H9 (cell line): ENCODE results near the gene ENG. TPM values are rescaled to one million over a fixed set of nuclear protein-coding genes. Genes with fewer than 3 reads are reported as not detected.

ENCODE experiments used
- DNase-seq: peaks from one replicate; pipeline ENCODE4 v3.0.0-alpha.2; 2017
- H2AFZ ChIP-seq: one replicate; pipeline ENCODE4 v1.6.1; 2013; ENCODE audit warnings: mild to moderate bottlenecking, low read length, control low read depth, moderate library complexity
- H2AK5ac ChIP-seq: 2 replicates; pipeline ENCODE4 v1.6.1; 2013; ENCODE audit warnings: low read length, control low read depth, mixed read lengths; ENCODE audit not compliant: insufficient read length
- H2BK120ac ChIP-seq: one replicate; pipeline ENCODE4 v1.6.1; 2013; ENCODE audit warnings: low read depth, mild to moderate bottlenecking, low read length, control low read depth, inconsistent platforms; ENCODE audit not compliant: poor library complexity, severe bottlenecking
- H2BK12ac ChIP-seq: 2 replicates; pipeline ENCODE4 v1.6.1; 2013; ENCODE audit warnings: low read length, control low read depth, mixed read lengths, low read depth; ENCODE audit not compliant: insufficient read length
- H2BK15ac ChIP-seq: 2 replicates; pipeline ENCODE4 v1.6.1; 2013; ENCODE audit warnings: low read depth, low read length, control low read depth
- H2BK20ac ChIP-seq: one replicate; pipeline ENCODE4 v1.6.1; 2013; ENCODE audit warnings: low read depth, mild to moderate bottlenecking, low read length, control low read depth, inconsistent platforms; ENCODE audit not compliant: poor library complexity, severe bottlenecking
- H2BK5ac ChIP-seq: 2 replicates; pipeline ENCODE4 v1.6.1; 2013; ENCODE audit warnings: low read length, control low read depth, mixed read lengths; ENCODE audit not compliant: insufficient read length
- H3K14ac ChIP-seq: 2 replicates; pipeline ENCODE4 v1.6.1; 2013; ENCODE audit warnings: low read length, control low read depth; ENCODE audit not compliant: insufficient read depth
- H3K18ac ChIP-seq: 2 replicates; pipeline ENCODE4 v1.6.1; 2013; ENCODE audit warnings: low read depth, mild to moderate bottlenecking, mixed read lengths, low read length, control low read depth; ENCODE audit not compliant: insufficient read length
- H3K23ac ChIP-seq: 2 replicates; pipeline ENCODE4 v1.6.1; 2013; ENCODE audit warnings: low read length, control low read depth, mixed read lengths, low read depth; ENCODE audit not compliant: insufficient read length
- H3K23me2 ChIP-seq: 2 replicates; pipeline ENCODE4 v1.6.1; 2013; ENCODE audit warnings: low read depth, mild to moderate bottlenecking, mixed read lengths, low read length, control low read depth; ENCODE audit not compliant: insufficient read length, poor library complexity, severe bottlenecking
- H3K27ac ChIP-seq: 2 replicates; pipeline ENCODE4 v1.5.1; 2013; ENCODE audit warnings: low read length, control low read depth, mixed read lengths, low read depth; ENCODE audit not compliant: insufficient read length
- H3K27me3 ChIP-seq: 2 replicates; pipeline ENCODE4 v1.6.1; 2013; ENCODE audit warnings: low read length, control low read depth, inconsistent platforms; ENCODE audit not compliant: insufficient read depth
- H3K4ac ChIP-seq: 2 replicates; pipeline ENCODE4 v1.6.1; 2013; ENCODE audit warnings: low read depth, mild to moderate bottlenecking, control low read depth, inconsistent platforms, low read length, moderate library complexity
- H3K4me1 ChIP-seq: 2 replicates; pipeline ENCODE4 v1.6.1; 2013; ENCODE audit warnings: low read length, control low read depth, inconsistent platforms; ENCODE audit not compliant: insufficient read depth
- H3K4me2 ChIP-seq: 2 replicates; pipeline ENCODE4 v1.6.1; 2013; ENCODE audit warnings: low read length, control low read depth, mixed read lengths; ENCODE audit not compliant: insufficient read length, insufficient read depth
- H3K56ac ChIP-seq: 2 replicates; pipeline ENCODE4 v1.6.1; 2013; ENCODE audit warnings: low read depth, mild to moderate bottlenecking, mixed read lengths, low read length, control low read depth; ENCODE audit not compliant: insufficient read length
- H3K79me1 ChIP-seq: 2 replicates; pipeline ENCODE4 v1.6.1; 2013; ENCODE audit warnings: low read depth, mild to moderate bottlenecking, moderate library complexity, low read length, control low read depth, inconsistent platforms; ENCODE audit not compliant: insufficient read depth, poor library complexity, severe bottlenecking
- H3K79me2 ChIP-seq: 2 replicates; pipeline ENCODE4 v1.6.1; 2013; ENCODE audit warnings: low read length, control low read depth, inconsistent platforms; ENCODE audit not compliant: insufficient read depth
- H3K9ac ChIP-seq: 2 replicates; pipeline ENCODE4 v1.6.1; 2013; ENCODE audit warnings: low read length, control low read depth, mixed read lengths; ENCODE audit not compliant: insufficient read length; ENCODE audit errors: extremely low read depth
- H3K9me3 ChIP-seq: one replicate; pipeline ENCODE4 v1.6.1; 2013; ENCODE audit warnings: low read depth, low read length, inconsistent platforms; ENCODE audit not compliant: control insufficient read depth
- H3T11ph ChIP-seq: one replicate; pipeline ENCODE4 v1.6.1; 2013; ENCODE audit warnings: mild to moderate bottlenecking, low read length, control low read depth, inconsistent platforms
- H4K20me1 ChIP-seq: one replicate; pipeline ENCODE4 v1.6.1; 2013; ENCODE audit not compliant: control insufficient read depth, insufficient read length, insufficient read depth
- H4K5ac ChIP-seq: 2 replicates; pipeline ENCODE4 v1.6.1; 2013; ENCODE audit warnings: low read depth, mild to moderate bottlenecking, mixed read lengths, low read length, control low read depth; ENCODE audit not compliant: insufficient read length
- H4K8ac ChIP-seq: replicated peaks from 2 replicates; pipeline ENCODE4 v1.6.1; 2013; ENCODE audit warnings: low read length, control low read depth, mixed read lengths, low read depth; ENCODE audit not compliant: insufficient read length
- H4K91ac ChIP-seq: 2 replicates; pipeline ENCODE4 v1.6.1; 2013; ENCODE audit warnings: low read depth, mild to moderate bottlenecking, moderate library complexity, mixed read lengths, low read length, control low read depth; ENCODE audit not compliant: insufficient read length
- H3K27ac Mint-ChIP-seq, 3 experiments: 2 replicates in 2 of 3; 3 replicates in 1 of 3; pipeline ENCODE4 v1.8.0; 2020 to 2021; ENCODE audit warnings: mixed read lengths in 3 of 3, mild to moderate bottlenecking in 1 of 3, moderate library complexity in 1 of 3
- H3K27me3 Mint-ChIP-seq: 2 replicates; pipeline ENCODE4 v1.8.0; 2021; ENCODE audit warnings: low read depth, mild to moderate bottlenecking, moderate library complexity, mixed read lengths
- H3K36me3 Mint-ChIP-seq, 3 experiments: 2 replicates in 2 of 3; 3 replicates in 1 of 3; pipeline ENCODE4 v1.8.0; 2020 to 2021; ENCODE audit warnings: low read depth in 3 of 3, mixed read lengths in 3 of 3; ENCODE audit not compliant: insufficient read depth in 1 of 3
- H3K4me1 Mint-ChIP-seq, 2 experiments: 2 replicates each; pipeline ENCODE4 v1.8.0; 2020; ENCODE audit warnings: mixed read lengths in 2 of 2
- H3K4me3 Mint-ChIP-seq, 2 experiments: 2 replicates in 1 of 2; 3 replicates in 1 of 2; pipeline ENCODE4 v1.8.0; 2020 to 2021; ENCODE audit warnings: mild to moderate bottlenecking in 2 of 2, mixed read lengths in 2 of 2, moderate library complexity in 1 of 2
- H3K9me3 Mint-ChIP-seq, 2 experiments: 2 replicates in 1 of 2; 3 replicates in 1 of 2; pipeline ENCODE4 v1.8.0; 2020; ENCODE audit warnings: mild to moderate bottlenecking in 2 of 2, mixed read lengths in 2 of 2, moderate library complexity in 1 of 2
- CTCF ChIP-seq: fragments of 200-600 bp; sonication (generic); conservative IDR thresholded peaks from 3 replicates; pipeline ENCODE4 v1.8.0; 2021; ENCODE audit warnings: antibody characterized with exemption, mild to moderate bottlenecking
- WGBS: extraction: QIAGEN DNeasy Blood & Tissue Kit; methylation state at CpG from one replicate; pipeline ENCODE4 v1.1.7; 2013; ENCODE audit warnings: missing lambda C conversion rate, low lambda C conversion rate, mixed read lengths; ENCODE audit not compliant: insufficient read length; ENCODE audit errors: extremely low coverage; 5-methylcytosine and 5-hydroxymethylcytosine counted together
- total RNA-seq: library from RNA; stranded (reverse); gene quantifications from 2 replicates; pipeline ENCODE4 v1.2.1, GENCODE V29; 2021

Gene ENG
- total RNA-seq, 1 experiment from 2014 or later, result 2.1 TPM

- Mint-ChIP-seq H3K27ac (peak overlapping the region; percentile 13 to 54 (median 23); a peak in 2 of 7 replicates), H3K36me3 (peaks cover 0 to 13% (median 0%) of the 10 kb centered on the region in 3 experiments; a peak in 3 of 7 replicates), H3K9me3 (no peaks in the 10 kb centered on the region), H3K27me3 (no peaks in the 10 kb centered on the region), H3K4me1 (peaks cover 4 to 15% of the 10 kb centered on the region in 2 experiments; a peak in 3 of 4 replicates), H3K4me3 (no peak overlapping the region)
- Histone ChIP-seq H2AFZ (no peak overlapping the region), H4K20me1 (no peaks in the 10 kb centered on the region), H3K23ac (no peak overlapping the region), H4K91ac (no peak overlapping the region), H4K8ac (no peak overlapping the region), H2BK12ac (no peak overlapping the region), H2AK5ac (no peak overlapping the region), H3K4me2 (no peak overlapping the region), H2BK5ac (no peak overlapping the region), H3K9ac (no peak overlapping the region), H3K79me2 (no peaks in the 10 kb centered on the region), H3K27ac (no peak overlapping the region), H3K9me3 (no peaks in the 10 kb centered on the region), H4K5ac (no peak overlapping the region), H3K56ac (no peak overlapping the region), H3K23me2 (no peaks in the 10 kb centered on the region), H2BK15ac (no peak overlapping the region), H3K4me1 (no peaks in the 10 kb centered on the region), H3K18ac (no peak overlapping the region), H3K4ac (no peak overlapping the region), H3K14ac (no peak overlapping the region), H3K27me3 (no peaks in the 10 kb centered on the region), H2BK20ac (no peak overlapping the region), H3K79me1 (no peaks in the 10 kb centered on the region), H2BK120ac (no peak overlapping the region), H3T11ph (no peak overlapping the region)
- no peak for TF ChIP-seq CTCF
- no CpG with 5 or more reads among the region's 18 CpGs for WGBS
- no peak for DNase-seq
Observed at GRCh38 chr9:127868278-127868902, 13.9 kb upstream of the ENG start.
